HFFc6 (cell line): Measurements from ENCODE around the gene FAM131B. TPM values are rescaled to one million over a fixed set of nuclear protein-coding genes. Genes with fewer than 3 reads are reported as not detected.

Experiments
- DNase-seq: peaks from one replicate; pipeline ENCODE4 v3.0.0-alpha.2; 2018
- H3K27ac Mint-ChIP-seq: 2 replicates; pipeline ENCODE4 v1.8.0; 2020; ENCODE audit warnings: mild to moderate bottlenecking, mixed read lengths
- H3K27me3 Mint-ChIP-seq: 2 replicates; pipeline ENCODE4 v1.8.0; 2021; ENCODE audit warnings: mild to moderate bottlenecking, moderate library complexity, mixed read lengths; ENCODE audit not compliant: insufficient read depth
- H3K36me3 Mint-ChIP-seq: 2 replicates; pipeline ENCODE4 v1.8.0; 2021; ENCODE audit warnings: low read depth, mixed read lengths
- H3K4me1 Mint-ChIP-seq: 2 replicates; pipeline ENCODE4 v1.8.0; 2020; ENCODE audit warnings: low read depth, mixed read lengths
- H3K4me3 Mint-ChIP-seq: 2 replicates; pipeline ENCODE4 v1.8.0; 2020; ENCODE audit warnings: mild to moderate bottlenecking, moderate library complexity, mixed read lengths
- H3K9me3 Mint-ChIP-seq: 2 replicates; pipeline ENCODE4 v1.8.0; 2020; ENCODE audit warnings: mild to moderate bottlenecking, mixed read lengths
- CTCF ChIP-seq: fragments of 200-600 bp; sonication (generic); IDR thresholded peaks from 2 replicates; pipeline ENCODE4 v1.5.0; 2021; ENCODE audit warnings: antibody characterized with exemption, mild to moderate bottlenecking
- total RNA-seq, 6 experiments: library from RNA; stranded (reverse); fragmentation: NEBNext Ultra II Directional; extraction: Animal tissue kit (Norgen Biotek cat#: 25700); gene quantifications; 2 replicates in 1 of 6; 3 replicates in 5 of 6; pipeline ENCODE4 v1.2.3, GENCODE V29; 2021

FAM131B gene
- total RNA-seq, 6 experiments from 2014 or later = 0.70 to 1.3 (median 0.98) TPM

- TF ChIP-seq CTCF = no peak
- Mint-ChIP-seq H3K4me3 (no peak overlapping the region), H3K4me1 (no peaks in the 10 kb centered on the region), H3K9me3 (no peaks in the 10 kb centered on the region), H3K27me3 (peaks cover 17% of the 10 kb centered on the region), H3K27ac (no peak overlapping the region), H3K36me3 (no peaks in the 10 kb centered on the region)
- DNase-seq = no peak
Measured at GRCh38 chr7:143316492-143316891, 46.0 kb downstream of the FAM131B start.

- peaks cover 17% of the 10 kb centered on the region for H3K27me3 Mint-ChIP-seq
Measured at GRCh38 chr7:143315776-143316175, 46.7 kb downstream of the FAM131B start, which contains the start of gene CLCN1. Gene CLCN1 (plus strand): TSS chr7:143316111. CDS start chr7:143316213, 102 bp downstream.

GRCh38 chr7:143314127-143314526, 48.4 kb downstream of the FAM131B start:
- no peaks in the 10 kb centered on the region for H3K36me3 Mint-ChIP-seq
- peaks cover 11% of the 10 kb centered on the region for H3K27me3 Mint-ChIP-seq
- H3K27ac Mint-ChIP-seq = no peak overlapping the region
- no peaks in the 10 kb centered on the region for H3K9me3 Mint-ChIP-seq
- DNase-seq = no peak
- no peak overlapping the region for H3K4me3 Mint-ChIP-seq
- TF ChIP-seq CTCF = no peak
- H3K4me1 Mint-ChIP-seq = no peaks in the 10 kb centered on the region

More at GRCh38 chr7:143315776-143316175, 46.7 kb downstream of the FAM131B start, which contains the start of gene CLCN1:
- H3K36me3 Mint-ChIP-seq = no peaks in the 10 kb centered on the region
- H3K27ac Mint-ChIP-seq = no peak within 1 kb of the TSS
- H3K9me3 Mint-ChIP-seq = no peaks in the 10 kb centered on the region
- no peak for DNase-seq
- H3K4me1 Mint-ChIP-seq = no peaks in the 10 kb centered on the region
- no peak for TF ChIP-seq CTCF
- H3K4me3 Mint-ChIP-seq = no peak within 1 kb of the TSS

- peaks cover 40% of the 10 kb centered on the region for H3K36me3 Mint-ChIP-seq
- no peak overlapping the region for H3K4me3 Mint-ChIP-seq
- H3K27ac Mint-ChIP-seq = no peak overlapping the region
- no peaks in the 10 kb centered on the region for H3K9me3 Mint-ChIP-seq
- H3K4me1 Mint-ChIP-seq = no peaks in the 10 kb centered on the region
- TF ChIP-seq CTCF = no peak
- H3K27me3 Mint-ChIP-seq = no peaks in the 10 kb centered on the region; the same call in 1 of the 2 replicates
- no peak for DNase-seq
Measured at GRCh38 chr7:143308632-143309031, 53.9 kb downstream of the FAM131B start.

GRCh38 chr7:143305423-143306070, 57.0 kb downstream of the FAM131B start:
- Mint-ChIP-seq H3K4me1 (peaks cover 12% of the 10 kb centered on the region), H3K36me3 (peaks cover 62% of the 10 kb centered on the region), H3K27ac (no peak overlapping the region), H3K27me3 (no peaks in the 10 kb centered on the region; the same call in 1 of the 2 replicates), H3K9me3 (no peaks in the 10 kb centered on the region), H3K4me3 (no peak overlapping the region)
- TF ChIP-seq CTCF = peak; percentile 82
- no peak for DNase-seq
